Measurements from ENCODE around the gene PLD5. TPM values are rescaled to one million over a fixed set of nuclear protein-coding genes. Genes with fewer than 3 reads are reported as not detected.
"Not testable (repeated sequence)": the region's sequence is repeated elsewhere in the genome, so short reads cannot be mapped to it uniquely, and the experiment has no call there.

The PLD5 gene
- total and polyA plus RNA-seq, 4 donors: under 0.01 to 0.17 (median 0.05) TPM; not detected in 1

- H3K27ac ChIP-seq (ENCODE audit: low read depth in 1 of 2, low read length in 2 of 2): no peak overlapping the region
- H3K27me3 ChIP-seq (ENCODE audit: control insufficient read depth in 4 of 4, insufficient read depth in 4 of 4, low read length in 3 of 4): peaks cover 0 to 4% (median 2%) of the 10 kb centered on the region in 4 donors
- no peaks in the 10 kb centered on the region for H3K36me3 ChIP-seq (ENCODE audit: control insufficient read depth in 4 of 4, insufficient read depth in 3 of 4, low read depth in 1 of 4, low read length in 3 of 4)
- peak; percentile 39 for DNase-seq (ENCODE audit: low spot score)
- H3K4me1 ChIP-seq (ENCODE audit: control insufficient read depth in 4 of 4, insufficient read depth in 4 of 4, low read length in 3 of 4): no peaks in the 10 kb centered on the region
- TF ChIP-seq RAD21 (IDR thresholded peaks at IDR 0.05) (peak; percentile 77 to 87), TAF1 (conservative IDR thresholded peaks at IDR 0.05) (no peak), CTCF (IDR thresholded peaks at IDR 0.05; ENCODE audit: low read depth, low read length, missing input control) (peak; percentile 56), NR2F2 (IDR thresholded peaks at IDR 0.05) (no peak), YY1 (IDR thresholded peaks at IDR 0.05) (no peak), HNF4G (IDR thresholded peaks at IDR 0.05) (no peak), SP1 (IDR thresholded peaks at IDR 0.05) (no peak)
- no peak overlapping the region for H3K9ac ChIP-seq (ENCODE audit: low read depth in 1 of 2, low read length in 2 of 2)
- WGBS: 12% methylated on average over 4 of the region's 4 CpGs
- no peaks in the 10 kb centered on the region for H3K9me3 ChIP-seq (ENCODE audit: control insufficient read depth in 4 of 4, low read length in 3 of 4)
- H3K4me3 ChIP-seq (ENCODE audit: low read depth in 1 of 3, low read length in 3 of 3): no peak overlapping the region
These were observed 56.8 kb downstream of the PLD5 start for GRCh38 chr1:242467556-242468145.

- H3K27ac ChIP-seq (ENCODE audit: low read depth in 1 of 2, low read length in 2 of 2): no peak overlapping the region
- WGBS: 88% methylated on average over 7 of the region's 7 CpGs
- H3K9me3 ChIP-seq (ENCODE audit: control insufficient read depth in 4 of 4, low read length in 3 of 4): no peaks in the 10 kb centered on the region
- H3K4me1 ChIP-seq (ENCODE audit: control insufficient read depth in 4 of 4, insufficient read depth in 4 of 4, low read length in 3 of 4): no peaks in the 10 kb centered on the region
- H3K4me3 ChIP-seq (ENCODE audit: low read depth in 1 of 3, low read length in 3 of 3): no peak overlapping the region
- DNase-seq (ENCODE audit: low spot score): no peak
- no peaks in the 10 kb centered on the region for H3K27me3 ChIP-seq (ENCODE audit: control insufficient read depth in 4 of 4, insufficient read depth in 4 of 4, low read length in 3 of 4)
- no peak for TF ChIP-seq GABPA (IDR thresholded peaks at IDR 0.05 in 1 of 2, conservative IDR thresholded peaks at IDR 0.05 in 1 of 2)
- TF ChIP-seq MAX (IDR thresholded peaks at IDR 0.05): no peak
- no peak for TF ChIP-seq REST (IDR thresholded peaks at IDR 0.05)
- no peak for TF ChIP-seq SP1 (IDR thresholded peaks at IDR 0.05)
- TF ChIP-seq YY1 (IDR thresholded peaks at IDR 0.05): no peak
- no peak for TF ChIP-seq HNF4A (conservative IDR thresholded peaks at IDR 0.05)
- no peak for TF ChIP-seq ATF3 (IDR thresholded peaks at IDR 0.05)
- no peak for TF ChIP-seq TAF1 (conservative IDR thresholded peaks at IDR 0.05)
- TF ChIP-seq FOXA2 (IDR thresholded peaks at IDR 0.05): no peak
- TF ChIP-seq HNF4G (IDR thresholded peaks at IDR 0.05): no peak
- TF ChIP-seq RAD21 (IDR thresholded peaks at IDR 0.05): no peak
- TF ChIP-seq EGR1 (IDR thresholded peaks at IDR 0.05; ENCODE audit: low read depth in 2 of 2): no peak
- TF ChIP-seq NR2F2 (IDR thresholded peaks at IDR 0.05): no peak
- TF ChIP-seq ZBTB33 (IDR thresholded peaks at IDR 0.05): no peak
- no peak for TF ChIP-seq CTCF (IDR thresholded peaks at IDR 0.05; ENCODE audit: low read depth, low read length, missing input control)
- no peak for TF ChIP-seq FOXA1 (IDR thresholded peaks at IDR 0.05)
- TF ChIP-seq JUND (IDR thresholded peaks at IDR 0.05): no peak
- no peaks in the 10 kb centered on the region for H3K36me3 ChIP-seq (ENCODE audit: control insufficient read depth in 4 of 4, insufficient read depth in 3 of 4, low read depth in 1 of 4, low read length in 3 of 4)
- H3K9ac ChIP-seq (ENCODE audit: low read depth in 1 of 2, low read length in 2 of 2): no peak overlapping the region
These were observed 61.6 kb downstream of the PLD5 start for GRCh38 chr1:242462867-242463266.

GRCh38 chr1:242459740-242460139, 64.8 kb downstream of the PLD5 start:
- H3K36me3 ChIP-seq (ENCODE audit: control insufficient read depth in 4 of 4, insufficient read depth in 3 of 4, low read depth in 1 of 4, low read length in 3 of 4); H3K9ac ChIP-seq (ENCODE audit: low read depth in 1 of 2, low read length in 2 of 2); H3K4me3 ChIP-seq (ENCODE audit: low read depth in 1 of 3, low read length in 3 of 3); DNase-seq (ENCODE audit: low spot score); H3K9me3 ChIP-seq (ENCODE audit: control insufficient read depth in 4 of 4, low read length in 3 of 4); H3K4me1 ChIP-seq (ENCODE audit: control insufficient read depth in 4 of 4, insufficient read depth in 4 of 4, low read length in 3 of 4); H3K27ac ChIP-seq (ENCODE audit: low read depth in 1 of 2, low read length in 2 of 2); H3K27me3 ChIP-seq (ENCODE audit: control insufficient read depth in 4 of 4, insufficient read depth in 4 of 4, low read length in 3 of 4): not testable (repeated sequence)
- WGBS: 79% methylated on average over 5 of the region's 5 CpGs

Data from liver (tissue), 9 donors.